ENCODE data around the gene WBP2NL. TPM values are rescaled to one million over a fixed set of nuclear protein-coding genes. Genes with fewer than 3 reads are reported as not detected.

WBP2NL gene
- total and polyA plus RNA-seq, 2 of the 8 experiments (the other 6 are each of a cell fraction or from before 2014, with no cell fraction given): not detected

DNA sequence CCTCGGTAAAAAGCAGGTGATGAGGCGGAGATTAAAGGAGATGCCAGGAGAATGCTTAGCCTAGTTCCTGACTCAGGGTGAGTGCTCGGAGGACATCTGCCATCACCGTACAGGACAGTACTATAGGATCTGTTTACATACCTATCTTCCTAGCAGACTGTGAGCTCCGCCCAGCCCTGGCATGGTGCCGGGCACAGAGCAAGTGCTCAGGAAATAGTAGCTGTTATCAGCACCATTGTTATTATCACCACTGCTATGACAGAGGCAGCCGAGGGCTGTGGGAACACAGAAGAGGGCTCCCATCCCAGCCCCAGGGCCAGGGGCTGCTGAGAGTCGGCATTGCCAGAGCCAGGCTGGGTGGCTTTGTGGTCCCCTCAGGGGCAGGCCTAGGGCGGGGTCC, 30.0 kb upstream of the WBP2NL start (continued):
- TF ChIP-seq BCL11A (IDR thresholded peaks at IDR 0.05; ENCODE audit: low read depth in 2 of 2, low read length in 2 of 2) (no peak), CBX5 (IDR thresholded peaks at IDR 0.05; ENCODE audit: low read depth, low read length) (no peak)
- TF ChIP-seq, protein P1, sequence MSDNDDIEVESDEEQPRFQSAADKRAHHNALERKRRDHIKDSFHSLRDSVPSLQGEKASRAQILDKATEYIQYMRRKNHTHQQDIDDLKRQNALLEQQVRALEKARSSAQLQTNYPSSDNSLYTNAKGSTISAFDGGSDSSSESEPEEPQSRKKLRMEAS (IDR thresholded peaks at IDR 0.05): no peak

Data from H1 (cell line).